Stimulated activated naive CD8-positive, alpha-beta T cell treated with anti-CD3 and anti-CD28 coated beads, Interleukin-15, Interleukin-2, amounts not matched to agents 100 U/mL and 50 U/mL, for 24 hours (primary cell): ENCODE data around the gene WNT2.
"Not testable (repeated sequence)": the region's sequence is repeated elsewhere in the genome, so short reads cannot be mapped to it uniquely, and the experiment has no call there.

Source experiments
- ATAC-seq: fragments of 150-1000 bp; cut with Tn5 transposase; one replicate; pipeline ENCODE4 v1.10.0; 2021
- DNase-seq: peaks from one replicate; pipeline ENCODE4 v3.0.0; 2021

The WNT2 gene

GRCh38 chr7:117308891-117309290 is 14.0 kb downstream of the WNT2 start:
- no peak for DNase-seq
- ATAC-seq, result no peak

DNA sequence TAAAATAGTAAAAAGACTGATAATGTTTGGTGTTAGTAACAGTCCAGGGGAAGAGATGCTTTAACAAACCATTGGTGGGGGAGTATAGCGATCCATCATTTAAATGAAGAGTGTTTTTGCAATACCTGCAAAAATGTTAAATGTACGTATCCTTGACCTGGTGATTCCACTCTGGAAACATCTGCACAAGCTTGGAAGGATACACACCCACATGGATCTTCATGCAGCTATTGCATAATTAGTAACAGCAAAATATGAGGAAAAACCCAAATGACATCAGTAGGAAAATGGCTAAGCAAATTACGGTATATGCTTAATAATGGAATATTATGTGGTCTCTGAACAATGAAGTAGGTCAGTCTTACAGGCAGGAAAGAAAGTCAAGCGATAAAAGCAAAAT is 20.5 kb downstream of the WNT2 start:
- DNase-seq (no peak), ATAC-seq (no peak)

GRCh38 chr7:117300506-117300905 is 22.4 kb downstream of the WNT2 start:
- ATAC-seq, result not testable (repeated sequence)

DNA sequence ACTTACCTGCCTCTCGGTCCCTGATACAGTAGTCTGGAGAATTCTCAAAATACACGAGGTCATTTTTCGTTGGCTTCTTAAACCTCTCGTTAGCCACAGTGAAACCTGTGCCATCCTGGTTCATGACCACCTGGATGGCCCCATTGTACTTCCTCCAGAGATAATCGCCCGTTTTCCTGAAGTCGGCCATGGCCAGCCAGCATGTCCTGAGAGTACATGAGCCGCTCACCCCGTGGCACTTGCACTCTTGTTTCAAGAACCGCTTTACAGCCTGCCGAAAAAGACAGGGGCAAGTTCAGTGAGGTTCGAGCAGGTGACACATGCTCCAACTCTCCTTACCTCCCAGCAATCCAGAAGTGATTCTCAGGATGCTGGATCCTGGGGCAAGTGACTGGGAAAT is 25.3 kb downstream of the WNT2 start:
- no peak for ATAC-seq

More at GRCh38 chr7:117300506-117300905, 22.4 kb downstream of the WNT2 start:
- not testable (repeated sequence) for DNase-seq

GRCh38 chr7:117296066-117296465 is 26.8 kb downstream of the WNT2 start:
- DNase-seq (no peak), ATAC-seq (no peak)

More for the DNA sequence above, 25.3 kb downstream of the WNT2 start:
- no peak for DNase-seq

DNA sequence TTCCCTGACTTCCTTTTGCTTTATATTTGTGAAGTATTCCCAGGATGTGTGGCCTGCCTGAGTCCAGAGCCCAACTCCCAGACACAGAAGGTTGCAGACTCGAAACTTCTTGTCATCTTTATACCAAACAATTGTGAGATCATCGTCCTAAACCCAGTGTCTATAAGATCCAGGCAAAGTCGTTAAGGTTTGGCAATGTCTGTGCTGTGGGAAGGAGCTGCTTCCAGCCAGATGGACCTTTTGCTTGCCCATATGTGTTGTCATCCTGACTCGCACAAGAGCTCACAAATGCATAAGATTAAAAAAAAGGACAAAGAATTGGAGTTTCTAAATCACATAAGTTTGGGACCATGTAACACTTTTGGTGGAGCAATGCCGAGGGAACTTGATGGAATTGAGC is 37.0 kb downstream of the WNT2 start:
- DNase-seq (no peak), ATAC-seq (no peak)

DNA sequence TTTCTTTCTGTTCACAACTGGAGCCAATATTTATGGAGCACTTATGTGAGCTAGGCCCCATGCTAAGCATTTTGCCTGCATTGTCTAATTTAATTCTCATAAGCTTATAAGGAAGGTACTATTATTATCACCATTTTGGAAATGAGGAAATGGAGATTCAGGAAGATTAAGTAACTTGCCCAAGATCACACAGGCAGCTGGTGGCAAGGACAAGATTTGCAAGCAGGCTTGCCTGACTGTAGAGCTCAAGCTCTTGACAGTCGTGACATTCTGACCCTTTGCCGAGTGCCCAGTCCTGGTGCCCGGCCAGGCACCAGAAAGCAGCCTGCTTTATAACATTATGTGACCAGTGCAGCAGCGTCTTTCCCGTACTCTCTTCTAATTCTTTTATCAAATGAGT is 38.2 kb downstream of the WNT2 start:
- ATAC-seq (no peak), DNase-seq (no peak)

DNA sequence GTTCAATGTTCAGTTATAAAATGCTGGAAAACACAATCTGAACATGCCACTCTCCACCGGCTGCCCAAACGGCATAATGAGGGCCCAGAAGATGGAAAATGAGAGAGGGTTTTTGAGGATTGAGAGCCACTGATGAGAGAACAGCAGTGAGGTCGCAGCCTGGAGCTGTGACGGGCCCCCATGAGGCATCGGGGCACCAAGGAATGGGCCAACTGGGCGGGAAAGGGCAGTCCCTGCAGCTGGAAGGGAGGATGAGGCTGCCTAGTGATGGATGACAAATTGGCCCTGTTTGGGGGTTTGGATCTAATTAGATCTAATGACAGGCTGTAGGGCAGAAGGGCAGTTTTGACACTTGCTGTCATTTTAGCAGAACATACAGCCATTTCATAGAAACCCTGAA is 39.1 kb downstream of the WNT2 start:
- ATAC-seq (no peak), DNase-seq (no peak)

GRCh38 chr7:117283371-117283770 is 39.5 kb downstream of the WNT2 start:
- no peak for ATAC-seq
- DNase-seq, result no peak

DNA sequence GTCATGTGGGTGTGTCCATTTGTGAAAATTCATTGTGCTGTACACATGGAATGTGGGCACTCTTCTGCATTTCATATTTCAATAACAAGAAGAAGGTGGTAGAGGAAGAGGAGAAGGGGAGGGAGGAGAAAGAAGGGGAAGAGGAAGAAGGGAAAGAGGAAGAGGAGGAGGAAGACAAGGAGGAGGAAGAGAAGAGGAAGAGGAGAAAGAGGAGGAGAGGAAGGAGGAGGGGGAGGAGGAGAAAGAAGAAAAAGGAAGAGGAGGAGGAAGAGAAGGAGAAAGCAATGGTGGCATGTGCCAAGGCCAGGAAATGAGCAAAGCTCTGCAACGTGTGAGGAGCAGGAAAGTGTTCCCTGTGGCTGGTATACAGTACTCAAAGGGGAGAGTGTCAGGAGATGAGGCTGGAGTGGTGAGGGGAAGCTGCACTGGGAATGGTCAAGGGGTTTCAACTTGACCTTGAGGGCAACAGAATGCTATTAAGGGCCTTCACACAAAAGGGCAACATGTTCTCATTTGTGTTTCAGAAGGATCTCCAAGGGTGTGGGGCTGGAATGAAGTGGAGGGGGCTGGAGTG is 40.5 kb downstream of the WNT2 start:
- ATAC-seq, result no peak
- DNase-seq, result no peak

DNA sequence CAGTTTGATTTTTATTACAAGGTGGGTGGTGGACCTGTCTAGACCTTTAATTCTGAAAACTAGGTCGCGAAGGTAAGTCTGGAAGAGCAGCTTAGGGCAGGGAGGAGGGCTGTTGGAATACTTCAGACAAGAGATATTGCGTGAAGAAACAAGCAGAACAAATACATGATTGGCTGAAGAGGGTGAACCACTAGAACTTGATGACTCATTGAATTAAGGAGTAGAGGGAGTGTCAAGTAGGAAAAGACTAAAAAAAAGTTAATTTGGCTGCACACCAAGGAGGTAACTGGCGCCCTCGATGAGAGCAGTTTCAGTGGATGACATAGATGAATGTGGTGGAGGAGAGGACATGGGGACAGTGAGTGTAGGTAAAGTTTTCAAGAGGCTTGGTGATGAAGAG is 41.3 kb downstream of the WNT2 start:
- no peak for ATAC-seq

DNA sequence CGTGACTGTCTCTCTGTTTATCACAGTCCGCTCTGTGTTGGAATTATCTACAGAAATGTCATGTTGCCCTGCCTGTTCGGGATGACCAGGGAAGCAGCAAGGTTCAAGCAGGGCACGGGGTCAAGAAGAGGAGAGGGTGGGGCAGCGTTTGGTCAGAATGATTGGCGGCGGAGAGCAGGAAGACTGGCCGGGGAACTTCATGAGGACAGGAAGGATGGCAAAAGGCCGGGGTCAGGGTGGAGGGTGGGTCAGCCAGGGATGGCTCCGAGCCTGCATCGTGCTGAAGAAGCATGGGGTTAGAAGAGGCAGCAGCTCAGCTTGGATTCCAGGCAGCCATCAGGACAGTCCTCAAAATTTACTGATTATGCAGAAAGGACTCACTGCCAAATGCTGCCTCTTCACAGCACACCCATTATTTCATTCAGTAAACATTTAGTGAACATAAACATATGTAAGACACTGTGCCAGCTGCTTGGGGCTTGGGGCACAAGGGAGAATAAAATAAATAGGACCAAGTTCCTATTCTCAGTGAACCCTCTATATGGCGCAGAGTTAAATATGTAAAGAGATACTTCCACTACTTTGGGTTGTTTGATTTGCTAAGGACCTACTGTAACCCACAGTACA is 42.8 kb downstream of the WNT2 start:
- no peak for DNase-seq
- no peak for ATAC-seq

More for the DNA sequence above, 41.3 kb downstream of the WNT2 start:
- DNase-seq, result no peak

- ATAC-seq (no peak), DNase-seq (no peak)
Measured at GRCh38 chr7:117279203-117279602, 43.7 kb downstream of the WNT2 start.

GRCh38 chr7:117278040-117278439 is 44.8 kb downstream of the WNT2 start:
- no peak for ATAC-seq
- no peak for DNase-seq

DNA sequence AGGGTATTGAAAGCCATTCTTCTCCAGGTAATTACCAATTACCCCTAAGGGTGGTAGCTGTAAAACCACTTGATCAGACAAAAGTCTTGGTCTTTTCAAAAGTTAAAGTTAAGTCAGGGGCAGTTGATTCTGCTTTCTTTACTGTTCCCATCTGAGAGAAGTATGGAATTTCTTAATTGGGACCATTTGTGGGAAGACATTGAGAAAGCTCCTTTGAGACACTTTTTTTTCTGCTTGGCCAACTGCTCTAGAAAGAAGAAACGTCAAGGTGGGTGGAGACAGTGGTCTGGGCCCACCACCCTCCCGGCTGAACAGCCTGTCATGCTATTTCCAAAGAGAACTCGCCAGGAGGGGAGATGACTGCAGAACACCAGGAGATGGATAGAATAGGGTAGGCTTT is 45.3 kb downstream of the WNT2 start:
- ATAC-seq, result no peak

GRCh38 chr7:117274951-117275350 is 47.9 kb downstream of the WNT2 start:
- DNase-seq, result no peak
- no peak for ATAC-seq

More for the DNA sequence above, 45.3 kb downstream of the WNT2 start:
- DNase-seq, result no peak

DNA sequence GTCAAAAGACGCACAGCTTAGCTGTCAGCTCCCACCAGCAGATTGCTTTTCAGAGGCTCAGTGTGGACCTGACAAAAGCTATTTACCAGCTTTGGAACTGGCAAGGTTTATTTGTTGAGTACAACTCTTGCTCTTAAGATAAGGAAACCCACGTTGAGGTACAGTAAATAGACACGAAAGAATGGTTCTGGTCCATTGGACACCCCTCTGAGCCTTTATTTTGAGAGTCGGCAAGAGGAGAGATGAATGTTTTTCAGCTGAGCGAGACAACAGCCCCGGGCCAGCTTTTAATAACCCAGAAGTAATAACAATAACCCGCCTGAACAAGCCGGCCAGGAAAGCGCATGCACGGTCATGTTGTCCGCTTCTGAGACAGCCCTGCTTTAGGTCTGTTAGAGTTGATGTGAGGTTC is 49.0 kb downstream of the WNT2 start:
- DNase-seq (no peak), ATAC-seq (no peak)

GRCh38 chr7:117273325-117273724 is 49.5 kb downstream of the WNT2 start:
- ATAC-seq, result no peak
- no peak for DNase-seq

- ATAC-seq (no peak), DNase-seq (no peak)
Measured at GRCh38 chr7:117272017-117272759, 50.7 kb downstream of the WNT2 start.

GRCh38 chr7:117271566-117271965 is 51.3 kb downstream of the WNT2 start:
- DNase-seq (no peak), ATAC-seq (no peak)

DNA sequence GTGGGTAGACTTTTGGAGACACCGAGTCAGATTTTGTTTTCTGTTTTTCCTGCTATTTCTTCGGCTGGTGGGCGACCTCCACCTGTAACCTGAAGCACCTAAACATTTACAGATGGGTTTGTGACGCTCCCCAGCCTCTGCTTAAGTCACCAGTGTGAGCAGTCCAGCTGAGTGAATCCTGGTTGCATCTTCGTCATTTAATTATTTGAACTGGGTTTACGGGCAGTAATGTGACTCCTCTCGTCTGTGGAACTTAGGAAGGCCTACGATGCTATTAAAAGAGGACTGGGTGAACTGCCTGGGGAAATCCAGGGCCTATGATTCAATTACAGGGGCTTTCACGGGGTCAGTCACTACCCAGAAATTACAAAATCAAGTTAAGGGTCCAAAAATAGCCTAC is 52.5 kb downstream of the WNT2 start:
- DNase-seq, result no peak
- no peak for ATAC-seq

GRCh38 chr7:117269886-117270285 is 53.0 kb downstream of the WNT2 start:
- DNase-seq (no peak), ATAC-seq (no peak)

- DNase-seq, result no peak
- no peak for ATAC-seq
Measured at GRCh38 chr7:117269417-117269816, 53.4 kb downstream of the WNT2 start.

DNA sequence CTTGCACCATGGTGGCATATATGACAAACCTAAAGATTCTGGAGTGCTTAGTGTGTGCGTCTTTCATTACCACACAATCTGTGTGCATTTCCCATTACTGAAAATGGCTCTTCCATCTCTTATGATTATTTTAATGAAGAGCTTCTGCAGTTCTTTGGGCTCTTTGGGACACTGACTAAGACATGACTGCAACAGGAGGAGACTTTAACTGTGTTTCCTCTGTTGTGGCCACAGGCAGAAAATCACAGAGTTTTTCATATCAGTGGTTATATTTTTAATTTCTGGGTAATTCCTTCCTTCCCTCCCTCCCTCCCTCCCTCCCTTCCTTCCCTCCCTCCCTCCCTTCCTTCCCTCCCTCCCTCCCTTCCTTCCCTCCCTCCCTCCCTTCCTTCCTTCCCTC is 58.1 kb downstream of the WNT2 start:
- ATAC-seq (no peak), DNase-seq (no peak)
